ENCODE results near the gene CARMIL3.

CARMIL3 gene

DNA sequence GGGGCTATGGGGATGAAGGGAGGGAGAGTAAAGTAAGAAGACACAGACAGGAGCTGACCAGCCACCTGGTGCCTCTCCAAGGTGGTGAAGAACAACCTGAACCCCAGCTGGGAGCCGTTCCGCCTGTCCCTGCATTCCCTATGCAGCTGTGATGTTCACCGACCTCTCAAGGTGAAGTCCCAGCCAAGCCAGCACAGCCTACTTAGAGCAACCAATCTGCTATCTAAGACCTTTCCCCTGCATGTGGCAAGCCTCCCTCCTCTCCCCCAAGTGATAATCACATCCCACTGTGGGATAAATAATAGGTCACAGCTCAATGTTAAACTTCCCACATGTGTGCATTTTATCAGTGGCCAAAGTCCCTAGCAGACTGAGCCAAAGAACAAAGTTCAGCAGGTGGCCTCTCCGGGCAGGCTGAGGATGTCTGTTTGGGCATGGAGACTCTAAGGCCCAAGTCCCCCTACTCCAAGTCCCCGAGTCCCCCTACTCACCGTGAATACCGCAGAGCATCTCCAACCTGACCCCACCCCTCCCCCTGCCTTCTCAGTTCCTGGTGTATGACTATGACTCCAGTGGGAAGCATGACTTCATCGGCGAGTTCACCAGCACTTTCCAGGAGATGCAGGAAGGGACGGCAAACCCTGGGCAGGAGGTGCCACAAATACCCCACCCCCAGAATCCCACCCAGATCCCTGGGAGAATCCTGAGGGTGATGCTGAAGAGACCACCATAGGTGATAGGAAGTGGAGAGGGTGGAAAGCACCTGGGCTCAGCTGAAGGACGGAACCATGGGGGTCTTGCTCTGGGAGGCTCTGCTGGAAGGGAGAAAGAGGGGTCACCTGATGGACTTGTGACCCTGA, 23.0 kb downstream of the CARMIL3 start:
- H3K4me3 ChIP-seq (replicated peaks; ENCODE audit: low read depth, low read length), result no peak overlapping the region
- DNase-seq (ENCODE audit: low read depth), result no peak
- TF ChIP-seq, protein P1, sequence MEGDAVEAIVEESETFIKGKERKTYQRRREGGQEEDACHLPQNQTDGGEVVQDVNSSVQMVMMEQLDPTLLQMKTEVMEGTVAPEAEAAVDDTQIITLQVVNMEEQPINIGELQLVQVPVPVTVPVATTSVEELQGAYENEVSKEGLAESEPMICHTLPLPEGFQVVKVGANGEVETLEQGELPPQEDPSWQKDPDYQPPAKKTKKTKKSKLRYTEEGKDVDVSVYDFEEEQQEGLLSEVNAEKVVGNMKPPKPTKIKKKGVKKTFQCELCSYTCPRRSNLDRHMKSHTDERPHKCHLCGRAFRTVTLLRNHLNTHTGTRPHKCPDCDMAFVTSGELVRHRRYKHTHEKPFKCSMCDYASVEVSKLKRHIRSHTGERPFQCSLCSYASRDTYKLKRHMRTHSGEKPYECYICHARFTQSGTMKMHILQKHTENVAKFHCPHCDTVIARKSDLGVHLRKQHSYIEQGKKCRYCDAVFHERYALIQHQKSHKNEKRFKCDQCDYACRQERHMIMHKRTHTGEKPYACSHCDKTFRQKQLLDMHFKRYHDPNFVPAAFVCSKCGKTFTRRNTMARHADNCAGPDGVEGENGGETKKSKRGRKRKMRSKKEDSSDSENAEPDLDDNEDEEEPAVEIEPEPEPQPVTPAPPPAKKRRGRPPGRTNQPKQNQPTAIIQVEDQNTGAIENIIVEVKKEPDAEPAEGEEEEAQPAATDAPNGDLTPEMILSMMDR (IDR thresholded peaks at IDR 0.05; ENCODE audit: low read length, missing control alignments), result no peak

- H3K4me3 ChIP-seq (replicated peaks; ENCODE audit: low read depth, low read length), result no peak overlapping the region
- DNase-seq (ENCODE audit: low read depth), result no peak
- TF ChIP-seq, protein P1 (IDR thresholded peaks at IDR 0.05; ENCODE audit: low read length, missing control alignments), result no peak
Observed at GRCh38 chr14:24075485-24076301, 23.9 kb downstream of the CARMIL3 start.

GRCh38 chr14:24076302-24076601, 24.4 kb downstream of the CARMIL3 start:
- DNase-seq (ENCODE audit: low read depth), result no peak
- no peak overlapping the region for H3K4me3 ChIP-seq (replicated peaks; ENCODE audit: low read depth, low read length)
- TF ChIP-seq, protein P1 (IDR thresholded peaks at IDR 0.05; ENCODE audit: low read length, missing control alignments), result no peak

- no peak overlapping the region for H3K4me3 ChIP-seq (replicated peaks; ENCODE audit: low read depth, low read length)
- TF ChIP-seq, protein P1 (IDR thresholded peaks at IDR 0.05; ENCODE audit: low read length, missing control alignments), result no peak
- no peak for DNase-seq (ENCODE audit: low read depth)
Observed at GRCh38 chr14:24077086-24077485, 25.3 kb downstream of the CARMIL3 start.

GRCh38 chr14:24078146-24078545, 26.3 kb downstream of the CARMIL3 start:
- TF ChIP-seq, protein P1 (IDR thresholded peaks at IDR 0.05; ENCODE audit: low read length, missing control alignments), result no peak
- H3K4me3 ChIP-seq (replicated peaks; ENCODE audit: low read depth, low read length), result no peak overlapping the region

GRCh38 chr14:24079491-24080141, 27.8 kb downstream of the CARMIL3 start:
- no peak overlapping the region for H3K4me3 ChIP-seq (replicated peaks; ENCODE audit: low read depth, low read length)
- TF ChIP-seq, protein P1 (IDR thresholded peaks at IDR 0.05; ENCODE audit: low read length, missing control alignments), result no peak
- DNase-seq (ENCODE audit: low read depth), result no peak

More at GRCh38 chr14:24078146-24078545, 26.3 kb downstream of the CARMIL3 start:
- DNase-seq (ENCODE audit: low read depth), result no peak
